ENCODE results near the gene SLAMF1. TPM values are rescaled to one million over a fixed set of nuclear protein-coding genes. Genes with fewer than 3 reads are reported as not detected.
A peak's percentile ranks its signal among the peaks of the same experiment; 100 is the strongest.
"Not testable (repeated sequence)": the region's sequence is repeated elsewhere in the genome, so short reads cannot be mapped to it uniquely, and the experiment has no call there.

Gene SLAMF1
- total and polyA plus RNA-seq, 2 donors = 46.6 to 115 TPM

- Histone ChIP-seq H3K4me1 (ENCODE audit: control insufficient read depth in 2 of 2, insufficient read depth in 2 of 2, low read length in 2 of 2) (peaks cover 59 to 60% of the 10 kb centered on the region in 2 donors), H3K4me3 (ENCODE audit: low read length in 2 of 2) (peak overlapping the region in 1 of 2 donors; percentile 30), H3K27me3 (ENCODE audit: control insufficient read depth in 2 of 2, insufficient read depth in 1 of 2, low read length in 1 of 2) (no peaks in the 10 kb centered on the region), H3K9me3 (ENCODE audit: control insufficient read depth in 2 of 2, insufficient read depth in 1 of 2, low read length in 1 of 2) (no peaks in the 10 kb centered on the region), H3K36me3 (ENCODE audit: control insufficient read depth in 2 of 2, insufficient read depth in 2 of 2, low read length in 1 of 2) (no peaks in the 10 kb centered on the region), H3K27ac (ENCODE audit: low read depth in 1 of 2, low read length in 1 of 2) (peak overlapping the region; percentile 89 to 95)
- WGBS = 23% methylated on average over 5 of the region's 5 CpGs
- no peak for DNase-seq (ENCODE audit: low read depth in 6 of 9, low spot score in 9 of 9)
These were observed 10.5 kb upstream of the SLAMF1 start for GRCh38 chr1:160657250-160657781.

- Histone ChIP-seq H3K4me3 (ENCODE audit: low read length in 2 of 2) (no peak overlapping the region), H3K27me3 (ENCODE audit: control insufficient read depth in 2 of 2, insufficient read depth in 1 of 2, low read length in 1 of 2) (no peaks in the 10 kb centered on the region), H3K36me3 (ENCODE audit: control insufficient read depth in 2 of 2, insufficient read depth in 2 of 2, low read length in 1 of 2) (no peaks in the 10 kb centered on the region), H3K27ac (ENCODE audit: low read depth in 1 of 2, low read length in 1 of 2) (peak overlapping the region; percentile 89 to 94), H3K4me1 (ENCODE audit: control insufficient read depth in 2 of 2, insufficient read depth in 2 of 2, low read length in 2 of 2) (peaks cover 61 to 66% of the 10 kb centered on the region in 2 donors), H3K9me3 (ENCODE audit: control insufficient read depth in 2 of 2, insufficient read depth in 1 of 2, low read length in 1 of 2) (no peaks in the 10 kb centered on the region)
- 85% methylated on average over 3 of the region's 3 CpGs for WGBS
- DNase-seq (ENCODE audit: low read depth in 6 of 9, low spot score in 9 of 9) = no peak
These were observed 9.9 kb upstream of the SLAMF1 start for GRCh38 chr1:160656737-160657136.

- Histone ChIP-seq H3K9me3 (ENCODE audit: control insufficient read depth in 2 of 2, insufficient read depth in 1 of 2, low read length in 1 of 2) (no peaks in the 10 kb centered on the region), H3K27ac (ENCODE audit: low read depth in 1 of 2, low read length in 1 of 2) (peak overlapping the region; percentile 92 to 96), H3K4me3 (ENCODE audit: low read length in 2 of 2) (no peak overlapping the region), H3K27me3 (ENCODE audit: control insufficient read depth in 2 of 2, insufficient read depth in 1 of 2, low read length in 1 of 2) (no peaks in the 10 kb centered on the region), H3K36me3 (ENCODE audit: control insufficient read depth in 2 of 2, insufficient read depth in 2 of 2, low read length in 1 of 2) (peaks cover 0 to 3% of the 10 kb centered on the region in 2 donors), H3K4me1 (ENCODE audit: control insufficient read depth in 2 of 2, insufficient read depth in 2 of 2, low read length in 2 of 2) (peaks cover 65 to 87% of the 10 kb centered on the region in 2 donors)
- no peak for DNase-seq (ENCODE audit: low read depth in 6 of 9, low spot score in 9 of 9)
- WGBS = 61% methylated on average over 2 of the region's 2 CpGs
These were observed 6.8 kb upstream of the SLAMF1 start for GRCh38 chr1:160653620-160654016.

GRCh38 chr1:160652924-160653619, 6.2 kb upstream of the SLAMF1 start:
- DNase-seq (ENCODE audit: low read depth in 6 of 9, low spot score in 9 of 9) = peak in 1 of 9 donors; percentile 19
- H3K27ac ChIP-seq (ENCODE audit: low read depth in 1 of 2, low read length in 1 of 2) = peak overlapping the region; percentile 92 to 96
- no peaks in the 10 kb centered on the region for H3K27me3 ChIP-seq (ENCODE audit: control insufficient read depth in 2 of 2, insufficient read depth in 1 of 2, low read length in 1 of 2)
- peaks cover 60 to 84% of the 10 kb centered on the region in 2 donors for H3K4me1 ChIP-seq (ENCODE audit: control insufficient read depth in 2 of 2, insufficient read depth in 2 of 2, low read length in 2 of 2)
- no peak overlapping the region for H3K4me3 ChIP-seq (ENCODE audit: low read length in 2 of 2)
- 85% methylated on average over 9 of the region's 9 CpGs for WGBS
- H3K9me3 ChIP-seq (ENCODE audit: control insufficient read depth in 2 of 2, insufficient read depth in 1 of 2, low read length in 1 of 2) = no peaks in the 10 kb centered on the region
- H3K36me3 ChIP-seq (ENCODE audit: control insufficient read depth in 2 of 2, insufficient read depth in 2 of 2, low read length in 1 of 2) = peaks cover 0 to 3% of the 10 kb centered on the region in 2 donors

GRCh38 chr1:160652065-160652641, 5.3 kb upstream of the SLAMF1 start:
- not testable (repeated sequence) for H3K27me3 ChIP-seq (ENCODE audit: control insufficient read depth in 2 of 2, insufficient read depth in 1 of 2, low read length in 1 of 2); H3K4me3 ChIP-seq (ENCODE audit: low read length in 2 of 2); H3K36me3 ChIP-seq (ENCODE audit: control insufficient read depth in 2 of 2, insufficient read depth in 2 of 2, low read length in 1 of 2); H3K9me3 ChIP-seq (ENCODE audit: control insufficient read depth in 2 of 2, insufficient read depth in 1 of 2, low read length in 1 of 2)
- DNase-seq (ENCODE audit: low read depth in 6 of 9, low spot score in 9 of 9) = peak in 2 of 9 donors; percentile 65 to 81
- H3K4me1 ChIP-seq (ENCODE audit: control insufficient read depth in 2 of 2, insufficient read depth in 2 of 2, low read length in 2 of 2) = peaks cover 53 to 82% of the 10 kb centered on the region in 2 donors
- WGBS = 25% methylated on average over 8 of the region's 8 CpGs
- peak overlapping the region; percentile 92 to 96 for H3K27ac ChIP-seq (ENCODE audit: low read depth in 1 of 2, low read length in 1 of 2)

- Histone ChIP-seq H3K4me1 (ENCODE audit: control insufficient read depth in 2 of 2, insufficient read depth in 2 of 2, low read length in 2 of 2) (peaks cover 48 to 83% of the 10 kb centered on the region in 2 donors), H3K27me3 (ENCODE audit: control insufficient read depth in 2 of 2, insufficient read depth in 1 of 2, low read length in 1 of 2) (no peaks in the 10 kb centered on the region), H3K9me3 (ENCODE audit: control insufficient read depth in 2 of 2, insufficient read depth in 1 of 2, low read length in 1 of 2) (no peaks in the 10 kb centered on the region), H3K4me3 (ENCODE audit: low read length in 2 of 2) (no peak overlapping the region), H3K36me3 (ENCODE audit: control insufficient read depth in 2 of 2, insufficient read depth in 2 of 2, low read length in 1 of 2) (peaks cover 0 to 3% of the 10 kb centered on the region in 2 donors), H3K27ac (ENCODE audit: low read depth in 1 of 2, low read length in 1 of 2) (peak overlapping the region; percentile 84 to 96)
- 1% methylated on average over 1 of the region's 1 CpG for WGBS
- peak in 1 of 9 donors; percentile 74 for DNase-seq (ENCODE audit: low read depth in 6 of 9, low spot score in 9 of 9)
These were observed 4.7 kb upstream of the SLAMF1 start for GRCh38 chr1:160651433-160652064.

GRCh38 chr1:160647329-160647720, 481 bp upstream of the SLAMF1 start:
- Histone ChIP-seq H3K9me3 (ENCODE audit: control insufficient read depth in 2 of 2, insufficient read depth in 1 of 2, low read length in 1 of 2) (no peaks in the 10 kb centered on the region), H3K4me3 (ENCODE audit: low read length in 2 of 2) (peak overlapping the region; percentile 72 to 75), H3K27ac (ENCODE audit: low read depth in 1 of 2, low read length in 1 of 2) (peak overlapping the region; percentile 84 to 90), H3K36me3 (ENCODE audit: control insufficient read depth in 2 of 2, insufficient read depth in 2 of 2, low read length in 1 of 2) (peaks cover 5 to 10% of the 10 kb centered on the region in 2 donors), H3K27me3 (ENCODE audit: control insufficient read depth in 2 of 2, insufficient read depth in 1 of 2, low read length in 1 of 2) (no peaks in the 10 kb centered on the region), H3K4me1 (ENCODE audit: control insufficient read depth in 2 of 2, insufficient read depth in 2 of 2, low read length in 2 of 2) (peaks cover 14 to 58% of the 10 kb centered on the region in 2 donors)
- DNase-seq (ENCODE audit: low read depth in 6 of 9, low spot score in 9 of 9) = no peak
- WGBS = 46% methylated on average over 3 of the region's 3 CpGs

GRCh38 chr1:160646180-160646579, 664 bp downstream of the SLAMF1 start:
- peak overlapping the region; percentile 72 to 75 for H3K4me3 ChIP-seq (ENCODE audit: low read length in 2 of 2)
- H3K36me3 ChIP-seq (ENCODE audit: control insufficient read depth in 2 of 2, insufficient read depth in 2 of 2, low read length in 1 of 2) = peaks cover 5 to 10% of the 10 kb centered on the region in 2 donors
- 98% methylated on average over 1 of the region's 1 CpG for WGBS
- peaks cover 9 to 55% of the 10 kb centered on the region in 2 donors for H3K4me1 ChIP-seq (ENCODE audit: control insufficient read depth in 2 of 2, insufficient read depth in 2 of 2, low read length in 2 of 2)
- no peak for DNase-seq (ENCODE audit: low read depth in 6 of 9, low spot score in 9 of 9)
- H3K9me3 ChIP-seq (ENCODE audit: control insufficient read depth in 2 of 2, insufficient read depth in 1 of 2, low read length in 1 of 2) = no peaks in the 10 kb centered on the region
- peak overlapping the region; percentile 84 to 90 for H3K27ac ChIP-seq (ENCODE audit: low read depth in 1 of 2, low read length in 1 of 2)
- no peaks in the 10 kb centered on the region for H3K27me3 ChIP-seq (ENCODE audit: control insufficient read depth in 2 of 2, insufficient read depth in 1 of 2, low read length in 1 of 2)

Measured in thymus (tissue), 11 donors.